DND-41 (cell line): Measurements from ENCODE around the gene ST7.

Source experiments
- ATAC-seq: fragments of 200-7000 bp; cut with Tn5 transposase; 3 replicates; pipeline ENCODE4 v1.9.1; 2021; ENCODE audit warnings: low read depth; ENCODE audit not compliant: insufficient read depth
- DNase-seq: peaks from one replicate; pipeline ENCODE4 v3.0.0-alpha.2; 2020
- H2AFZ ChIP-seq: 2 replicates; pipeline ENCODE4 v1.6.0; 2012; ENCODE audit warnings: low read depth, low read length
- H3K27ac ChIP-seq: 2 replicates; pipeline ENCODE4 v1.5.1; 2012; ENCODE audit warnings: low read length, inconsistent platforms
- H3K27me3 ChIP-seq: fragments of 200-600 bp; sonication (generic); 2 replicates; pipeline ENCODE4 v1.6.0; 2012; ENCODE audit warnings: low read length, mild to moderate bottlenecking, inconsistent platforms; ENCODE audit not compliant: insufficient read depth, poor library complexity
- H3K36me3 ChIP-seq: 2 replicates; pipeline ENCODE4 v1.5.1; 2012; ENCODE audit warnings: low read length, inconsistent platforms; ENCODE audit not compliant: insufficient read depth
- H3K4me1 ChIP-seq: 2 replicates; pipeline ENCODE4 v1.5.1; 2012; ENCODE audit warnings: mild to moderate bottlenecking, low read length; ENCODE audit not compliant: insufficient read depth
- H3K4me2 ChIP-seq: 2 replicates; pipeline ENCODE4 v1.6.0; 2012; ENCODE audit warnings: mild to moderate bottlenecking, moderate library complexity, low read length, inconsistent platforms; ENCODE audit not compliant: insufficient read depth
- H3K4me3 ChIP-seq, 2 experiments: fragments of 200-600 bp in 1 of 2; shearing (Covaris generic) in 1 of 2; 2 replicates each; pipeline ENCODE4 v1.5.1; 2012 to 2016; ENCODE audit warnings: inconsistent platforms in 2 of 2, low read length in 2 of 2, mild to moderate bottlenecking in 2 of 2, low read depth in 1 of 2, moderate library complexity in 1 of 2
- H3K79me2 ChIP-seq: 2 replicates; pipeline ENCODE4 v1.6.0; 2012; ENCODE audit warnings: low read length, inconsistent platforms; ENCODE audit not compliant: insufficient read depth
- H3K9ac ChIP-seq: 2 replicates; pipeline ENCODE4 v1.6.0; 2012; ENCODE audit warnings: low read depth, mild to moderate bottlenecking, inconsistent platforms, low read length, moderate library complexity
- H3K9me3 ChIP-seq: 2 replicates; pipeline ENCODE4 v1.5.1; 2012; ENCODE audit warnings: low read length, moderate library complexity, mild to moderate bottlenecking, inconsistent platforms; ENCODE audit not compliant: insufficient read depth, severe bottlenecking
- H4K20me1 ChIP-seq: 2 replicates; pipeline ENCODE4 v1.6.0; 2012; ENCODE audit warnings: low read length; ENCODE audit not compliant: insufficient read depth
- CTCF ChIP-seq: IDR thresholded peaks from 2 replicates; pipeline ENCODE4 v1.5.1; 2012; ENCODE audit warnings: borderline replicate concordance, low read length, moderate library complexity, mild to moderate bottlenecking; ENCODE audit not compliant: poor library complexity, severe bottlenecking; ENCODE audit errors: extremely low read depth
- EZH2 ChIP-seq: IDR thresholded peaks from 3 replicates; pipeline ENCODE4 v1.6.1; 2012; ENCODE audit warnings: borderline replicate concordance, low read depth, mild to moderate bottlenecking, moderate library complexity, low read length, inconsistent platforms; ENCODE audit not compliant: severe bottlenecking

Gene ST7

GRCh38 chr7:116977172-116977571 is 23.9 kb downstream of the ST7 start:
- H2AFZ ChIP-seq: no peak overlapping the region
- DNase-seq (no peak), ATAC-seq (no peak)
- H3K4me2 ChIP-seq: no peak overlapping the region
- no peaks in the 10 kb centered on the region for H4K20me1 ChIP-seq
- no peak overlapping the region for H3K4me3 ChIP-seq
- H3K27ac ChIP-seq: no peak overlapping the region
- no peaks in the 10 kb centered on the region for H3K9me3 ChIP-seq
- H3K4me1 ChIP-seq: no peaks in the 10 kb centered on the region
- no peaks in the 10 kb centered on the region for H3K79me2 ChIP-seq
- peaks cover 9% of the 10 kb centered on the region for H3K27me3 ChIP-seq
- H3K36me3 ChIP-seq: no peaks in the 10 kb centered on the region
- H3K9ac ChIP-seq: no peak overlapping the region
- no peak for TF ChIP-seq CTCF
- TF ChIP-seq EZH2: no peak

DNA sequence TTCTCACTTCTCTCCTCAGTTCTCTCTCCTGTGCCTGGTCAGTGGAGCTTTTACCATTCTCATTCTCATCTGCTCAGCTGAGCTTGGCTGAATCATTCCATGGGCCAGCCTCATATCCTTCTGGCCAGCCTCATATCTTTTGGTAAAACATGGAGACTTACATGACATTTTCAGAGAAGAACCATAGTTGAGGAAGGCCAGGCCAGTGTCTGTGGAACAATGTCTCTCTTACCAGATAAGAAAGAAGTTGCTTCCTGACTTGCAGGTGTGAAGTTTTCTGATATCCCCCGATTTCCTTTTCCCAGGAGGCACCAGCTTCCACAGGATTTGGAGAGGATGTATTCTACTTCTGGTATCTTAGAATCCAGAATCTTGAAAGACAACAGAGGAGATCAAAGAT is 24.7 kb downstream of the ST7 start:
- Histone ChIP-seq H2AFZ (no peak overlapping the region), H3K27ac (no peak overlapping the region), H3K4me2 (no peak overlapping the region), H3K36me3 (no peaks in the 10 kb centered on the region), H3K4me1 (no peaks in the 10 kb centered on the region), H3K4me3 (no peak overlapping the region), H3K9me3 (no peaks in the 10 kb centered on the region), H4K20me1 (no peaks in the 10 kb centered on the region), H3K79me2 (no peaks in the 10 kb centered on the region), H3K9ac (no peak overlapping the region), H3K27me3 (peaks cover 9% of the 10 kb centered on the region)
- ATAC-seq (no peak), DNase-seq (no peak)
- TF ChIP-seq EZH2 (no peak), CTCF (no peak)

DNA sequence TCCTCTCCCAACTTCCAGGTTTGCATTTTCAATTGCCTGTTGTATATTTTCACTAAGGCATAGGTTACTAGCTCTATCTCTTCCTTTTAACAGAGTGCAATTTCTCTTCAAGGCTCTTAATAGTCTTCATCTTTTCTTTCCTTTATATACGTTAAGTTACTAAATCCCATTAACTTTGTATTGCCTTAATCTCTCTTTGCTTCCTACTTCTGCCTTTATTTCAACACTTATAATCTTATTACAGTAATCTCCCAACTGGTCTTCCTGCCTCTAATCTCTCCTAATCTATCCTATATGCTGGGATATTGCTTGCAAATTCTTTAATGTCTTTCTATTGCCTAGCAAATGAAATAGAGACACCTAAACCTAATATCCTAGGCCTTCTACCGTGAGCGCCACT is 26.1 kb downstream of the ST7 start:
- H3K9me3 ChIP-seq: no peaks in the 10 kb centered on the region

More for the DNA sequence above, 26.1 kb downstream of the ST7 start:
- Histone ChIP-seq H3K4me2 (no peak overlapping the region), H3K36me3 (no peaks in the 10 kb centered on the region), H2AFZ (no peak overlapping the region), H3K4me3 (no peak overlapping the region), H4K20me1 (no peaks in the 10 kb centered on the region), H3K27ac (no peak overlapping the region), H3K4me1 (no peaks in the 10 kb centered on the region), H3K27me3 (peaks cover 9% of the 10 kb centered on the region), H3K9ac (no peak overlapping the region), H3K79me2 (no peaks in the 10 kb centered on the region)
- DNase-seq: no peak
- ATAC-seq: no peak
- TF ChIP-seq EZH2 (no peak), CTCF (no peak)
